T-cell (primary cell): ENCODE results near the gene TSPAN15. TPM values are rescaled to one million over a fixed set of nuclear protein-coding genes. Genes with fewer than 3 reads are reported as not detected.

Source experiments
- ATAC-seq, 4 experiments: fragments of 200-7000 bp in 3 of 4; fragments of 150-1000 bp in 1 of 4; cut with Tn5 transposase; replicated peaks in 1 of 4; 1 replicate in 3 of 4; 2 replicates in 1 of 4; pipeline ENCODE4 v1.10.0; 2021; ENCODE audit warnings: moderate library complexity in 3 of 4, mild to moderate bottlenecking in 2 of 4, moderate number of reproducible peaks in 1 of 4
- CTCF ChIA-PET, 2 donors: fragments of 300-600 bp; sonication (Branson Sonifier 250); formaldehyde crosslinking; loops; one replicate each; lab custom pipeline; 2022; ENCODE audit warnings: antibody characterized with exemption in 2 of 2; lab: Charles Lee
- POLR2A ChIA-PET, 2 donors: fragments of 300-600 bp; sonication (Branson Sonifier 250); formaldehyde crosslinking; loops; one replicate each; lab custom pipeline; 2022; ENCODE audit warnings: antibody characterized with exemption in 2 of 2; lab: Charles Lee
- DNase-seq, 35 experiments: peaks; one replicate each; pipeline versions ENCODE4 v3.0.0 to v3.0.0-alpha.2; 2013 to 2023
- H3K27ac ChIP-seq: one replicate; pipeline ENCODE4 v1.5.1; 2013; ENCODE audit warnings: low read length
- H3K27me3 ChIP-seq, 2 experiments: replicated peaks in 1 of 2; 1 replicate in 1 of 2; 2 replicates in 1 of 2; pipeline versions ENCODE4 v1.6.1 to v1.7.0; 2013; ENCODE audit warnings: low read length in 1 of 2, mixed read lengths in 1 of 2; ENCODE audit not compliant: control insufficient read depth in 2 of 2, insufficient read depth in 2 of 2; ENCODE audit errors: extremely low read depth in 1 of 2
- H3K36me3 ChIP-seq, 2 donors: 1 replicate in 1 of 2; 2 replicates in 1 of 2; pipeline versions ENCODE4 v1.6.1 to v1.7.0; 2013; ENCODE audit warnings: low read length in 1 of 2; ENCODE audit not compliant: control insufficient read depth in 2 of 2, insufficient read depth in 1 of 2; ENCODE audit errors: extremely low read depth in 1 of 2
- H3K4me1 ChIP-seq, 2 experiments: 1 replicate in 1 of 2; 2 replicates in 1 of 2; pipeline versions ENCODE4 v1.6.1 to v1.7.0; 2013; ENCODE audit warnings: low read length in 2 of 2, mixed read lengths in 1 of 2; ENCODE audit not compliant: insufficient read depth in 2 of 2, control insufficient read depth in 1 of 2; ENCODE audit errors: extremely low read depth in 1 of 2
- H3K4me3 ChIP-seq, 2 donors: 1 replicate in 1 of 2; 2 replicates in 1 of 2; pipeline versions ENCODE4 v1.5.1 to v1.7.0; 2013; ENCODE audit warnings: mild to moderate bottlenecking in 2 of 2, low read length in 1 of 2, moderate library complexity in 1 of 2; ENCODE audit not compliant: control insufficient read depth in 1 of 2; ENCODE audit errors: extremely low read depth in 1 of 2
- H3K9me3 ChIP-seq: 2 replicates; pipeline ENCODE4 v1.7.0; 2013
- H3K27ac Mint-ChIP-seq, 2 donors: one replicate each; pipeline ENCODE4 v1.8.0; 2020 to 2021; ENCODE audit warnings: mild to moderate bottlenecking in 2 of 2, mixed read lengths in 2 of 2
- H3K27me3 Mint-ChIP-seq, 2 donors: one replicate each; pipeline ENCODE4 v1.8.0; 2021 to 2022; ENCODE audit warnings: mixed read lengths in 2 of 2
- H3K36me3 Mint-ChIP-seq: one replicate; pipeline ENCODE4 v1.8.0; 2021; ENCODE audit warnings: mixed read lengths
- H3K4me1 Mint-ChIP-seq, 3 donors: one replicate each; pipeline ENCODE4 v1.8.0; 2020 to 2022; ENCODE audit warnings: mixed read lengths in 3 of 3, mild to moderate bottlenecking in 1 of 3
- H3K4me3 Mint-ChIP-seq, 3 donors: one replicate each; pipeline ENCODE4 v1.8.0; 2020 to 2022; ENCODE audit warnings: mild to moderate bottlenecking in 3 of 3, mixed read lengths in 3 of 3, moderate library complexity in 3 of 3
- H3K9me3 Mint-ChIP-seq, 3 donors: one replicate each; pipeline ENCODE4 v1.8.0; 2020 to 2022; ENCODE audit warnings: mixed read lengths in 3 of 3
- WGBS: methylation state at CpG from one replicate; pipeline ENCODE4 v1.1.5; 2013; ENCODE audit warnings: missing lambda C conversion rate; ENCODE audit not compliant: insufficient coverage; 5-methylcytosine and 5-hydroxymethylcytosine counted together
- total RNA-seq, 35 experiments: library from RNA in 6 of 35; stranded (reverse) in 6 of 35; fragments of 120-200 nt in 1 of 35; gene quantifications; one replicate each; pipeline versions ENCODE4 v1.2.1 to v1.2.4 and lab custom pipeline; 2013 to 2026

TSPAN15 gene
- total RNA-seq, 5 donors from 2014 or later (not counting 1 experiment from before 2014, with no cell fraction given), result 2.9 to 8.2 (median 6.2) TPM

DNA sequence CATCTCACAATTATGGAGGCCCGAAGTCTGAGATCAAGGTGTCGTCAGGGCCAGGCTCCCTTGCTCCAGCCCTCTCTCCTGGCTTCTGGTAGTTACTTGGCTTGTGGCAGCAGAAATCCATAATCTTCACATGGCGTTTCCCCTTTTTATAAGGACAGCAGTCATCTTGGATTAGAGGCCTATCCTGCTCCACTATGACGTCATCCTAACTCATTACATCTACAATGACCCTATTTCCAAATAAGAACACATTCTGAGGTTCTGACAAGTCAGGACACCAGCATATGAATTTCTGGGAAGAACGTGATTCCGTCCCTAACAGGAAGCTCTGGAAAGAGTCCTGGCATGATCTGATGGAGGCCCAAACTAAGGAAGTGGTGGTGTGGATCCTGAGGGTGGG, 86.2 kb downstream of the TSPAN15 start:
- Histone ChIP-seq H3K27ac (no peak overlapping the region), H3K36me3 (no peaks in the 10 kb centered on the region), H3K4me1 (no peaks in the 10 kb centered on the region), H3K4me3 (no peak overlapping the region), H3K9me3 (no peaks in the 10 kb centered on the region), H3K27me3 (peaks cover 0 to 12% of the 10 kb centered on the region in 2 experiments)
- no peaks in the 10 kb centered on the region for H3K4me1 Mint-ChIP-seq
- no peak overlapping the region for H3K27ac Mint-ChIP-seq
- H3K36me3 Mint-ChIP-seq, result peaks cover 7% of the 10 kb centered on the region
- no peak overlapping the region for H3K4me3 Mint-ChIP-seq
- H3K9me3 Mint-ChIP-seq, result peaks cover 9 to 35% (median 15%) of the 10 kb centered on the region in 3 donors
- ATAC-seq (no peak), DNase-seq (no peak)
- 97% methylated on average over 4 of the region's 6 CpGs for WGBS
- ChIA-PET CTCF (no interaction called here), POLR2A (no interaction called here)
- H3K27me3 Mint-ChIP-seq, result peaks cover 2 to 4% of the 10 kb centered on the region in 2 donors

DNA sequence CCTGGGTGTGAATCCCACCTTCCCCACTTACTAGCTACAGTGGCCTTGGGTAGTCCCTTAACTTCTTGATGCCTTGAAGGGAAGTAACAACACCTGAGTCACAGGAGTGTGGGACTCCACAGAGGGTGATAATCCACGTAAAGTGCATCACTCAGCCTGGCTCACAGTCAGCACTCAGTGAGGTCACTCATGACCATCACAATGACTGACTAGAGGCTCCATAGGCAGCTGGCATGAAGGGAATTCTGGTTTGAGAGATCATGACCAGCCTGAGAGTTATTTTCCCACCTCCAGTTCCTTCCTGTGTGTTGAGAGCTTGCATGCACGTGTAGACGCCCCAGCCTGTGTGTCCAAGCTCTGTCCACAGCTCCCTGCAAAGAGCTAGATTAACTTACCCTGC, 87.2 kb downstream of the TSPAN15 start:
- Histone ChIP-seq H3K4me1 (no peaks in the 10 kb centered on the region), H3K4me3 (no peak overlapping the region), H3K27me3 (peaks cover 0 to 12% of the 10 kb centered on the region in 2 experiments), H3K9me3 (no peaks in the 10 kb centered on the region), H3K36me3 (no peaks in the 10 kb centered on the region), H3K27ac (no peak overlapping the region)
- no peak for ATAC-seq
- Mint-ChIP-seq H3K4me3 (no peak overlapping the region), H3K27ac (no peak overlapping the region), H3K27me3 (peaks cover 0 to 4% of the 10 kb centered on the region in 2 donors), H3K36me3 (peaks cover 7% of the 10 kb centered on the region), H3K4me1 (no peaks in the 10 kb centered on the region), H3K9me3 (peaks cover 5 to 31% (median 10%) of the 10 kb centered on the region in 3 donors)
- DNase-seq, result no peak
- ChIA-PET CTCF (no interaction called here), POLR2A (no interaction called here)
- 50% methylated on average over 1 of the region's 3 CpGs for WGBS

DNA sequence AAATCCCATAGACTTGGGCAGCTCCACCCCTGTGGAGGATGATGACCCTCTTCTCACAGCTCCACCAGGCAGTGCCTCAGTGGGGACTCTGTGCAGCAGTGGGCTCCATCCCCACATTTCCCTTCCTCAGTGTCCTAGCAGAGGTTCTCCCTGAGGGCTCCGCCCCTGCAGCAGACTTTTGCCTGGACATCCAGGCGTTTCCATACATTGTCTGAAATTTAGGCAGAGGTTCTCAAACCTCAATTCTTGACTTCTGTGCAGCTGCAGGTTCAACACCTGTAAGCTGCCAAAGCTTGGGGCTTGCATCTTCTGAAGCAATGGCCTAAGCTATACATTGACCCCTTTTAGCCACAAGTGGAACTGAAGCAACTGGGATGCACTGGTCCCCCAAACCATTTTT, 90.2 kb downstream of the TSPAN15 start:
- 66% methylated on average over 2 of the region's 2 CpGs for WGBS
- Mint-ChIP-seq H3K27ac (no peak overlapping the region), H3K4me3 (no peak overlapping the region), H3K27me3 (peaks cover 3 to 4% of the 10 kb centered on the region in 2 donors), H3K4me1 (no peaks in the 10 kb centered on the region), H3K36me3 (peaks cover 9% of the 10 kb centered on the region), H3K9me3 (peaks cover 3 to 22% (median 5%) of the 10 kb centered on the region in 3 donors)
- H3K27ac ChIP-seq, result no peak overlapping the region
- H3K27me3 ChIP-seq, result peaks cover 0 to 18% of the 10 kb centered on the region in 2 experiments
- H3K4me1 ChIP-seq, result no peaks in the 10 kb centered on the region
- no peaks in the 10 kb centered on the region for H3K9me3 ChIP-seq
- ChIA-PET CTCF (interaction anchor here in 1 of 2 donors (0.6 kb wide), 1 partner anchor 26 kb away, joined by 3 read pairs; no protein-coding TSS in a partner anchor), POLR2A (no interaction called here)
- no peaks in the 10 kb centered on the region for H3K36me3 ChIP-seq
- no peak overlapping the region for H3K4me3 ChIP-seq
- DNase-seq, result no peak
- no peak for ATAC-seq

GRCh38 chr10:69549959-69550358, 98.7 kb downstream of the TSPAN15 start:
- Mint-ChIP-seq H3K4me1 (no peaks in the 10 kb centered on the region), H3K9me3 (peaks cover 21 to 29% (median 21%) of the 10 kb centered on the region in 3 donors), H3K4me3 (no peak overlapping the region), H3K27me3 (peaks cover 23 to 31% of the 10 kb centered on the region in 2 donors), H3K36me3 (peaks cover 14% of the 10 kb centered on the region), H3K27ac (no peak overlapping the region)
- POLR2A ChIA-PET, result no interaction called here
- Histone ChIP-seq H3K4me1 (no peaks in the 10 kb centered on the region), H3K36me3 (no peaks in the 10 kb centered on the region), H3K4me3 (no peak overlapping the region), H3K9me3 (no peaks in the 10 kb centered on the region), H3K27me3 (peaks cover 0 to 28% of the 10 kb centered on the region in 2 experiments), H3K27ac (no peak overlapping the region)
- ATAC-seq (no peak), DNase-seq (no peak)
- CTCF ChIA-PET, result no interaction called here

GRCh38 chr10:69552268-69552667, 101.0 kb downstream of the TSPAN15 start:
- H3K27me3 ChIP-seq, result peaks cover 2 to 22% of the 10 kb centered on the region in 2 experiments
- no peak for ATAC-seq
- no peak overlapping the region for H3K27ac Mint-ChIP-seq
- no peaks in the 10 kb centered on the region for H3K9me3 ChIP-seq
- peaks cover 20 to 29% of the 10 kb centered on the region in 2 donors for H3K27me3 Mint-ChIP-seq
- no peak for DNase-seq
- ChIA-PET CTCF (no interaction called here), POLR2A (interaction anchor here in 1 of 2 donors (0.8 kb wide), 1 partner anchor 260 kb away, joined by 4 read pairs; no protein-coding TSS in a partner anchor)
- WGBS, result no CpG with 5 or more reads among the region's 1 CpG
- H3K4me1 Mint-ChIP-seq, result no peaks in the 10 kb centered on the region
- no peak overlapping the region for H3K4me3 ChIP-seq
- peaks cover 11% of the 10 kb centered on the region for H3K36me3 Mint-ChIP-seq
- no peaks in the 10 kb centered on the region for H3K36me3 ChIP-seq
- no peaks in the 10 kb centered on the region for H3K4me1 ChIP-seq
- peaks cover 21 to 29% (median 21%) of the 10 kb centered on the region in 3 donors for H3K9me3 Mint-ChIP-seq
- no peak overlapping the region for H3K4me3 Mint-ChIP-seq
- H3K27ac ChIP-seq, result no peak overlapping the region

GRCh38 chr10:69553328-69553727, 102.1 kb downstream of the TSPAN15 start:
- WGBS, result 80% methylated on average over 1 of the region's 4 CpGs
- H3K27ac ChIP-seq, result no peak overlapping the region
- H3K36me3 ChIP-seq, result no peaks in the 10 kb centered on the region
- Mint-ChIP-seq H3K27me3 (peaks cover 20 to 24% of the 10 kb centered on the region in 2 donors), H3K27ac (no peak overlapping the region), H3K4me1 (peaks cover 4 to 5% (median 4%) of the 10 kb centered on the region in 3 donors), H3K36me3 (peaks cover 10% of the 10 kb centered on the region), H3K4me3 (no peak overlapping the region), H3K9me3 (peaks cover 15 to 28% (median 16%) of the 10 kb centered on the region in 3 donors)
- no peak for ATAC-seq
- H3K4me3 ChIP-seq, result no peak overlapping the region
- H3K27me3 ChIP-seq, result peaks cover 2 to 22% of the 10 kb centered on the region in 2 experiments
- DNase-seq, result no peak
- ChIA-PET CTCF (interaction anchor here in 1 of 2 donors (0.6 kb wide), 1 partner anchor 46 kb away, joined by 3 read pairs; no protein-coding TSS in a partner anchor), POLR2A (no interaction called here)
- peaks cover 0 to 3% of the 10 kb centered on the region in 2 experiments for H3K4me1 ChIP-seq
- H3K9me3 ChIP-seq, result no peaks in the 10 kb centered on the region
